OCI-LY1 (cell line): ENCODE measurements around the gene ZNF354B.

Experiments
- EZH2 ChIP-seq: fragments of 200-600 bp; sonication (generic), shearing (Covaris generic); IDR thresholded peaks from 2 replicates; pipeline ENCODE4 v1.8.0; 2017; ENCODE audit warnings: borderline replicate concordance, mixed run types, mild to moderate bottlenecking, antibody characterized with exemption, low read length, moderate library complexity, mixed read lengths
- TF ChIP-seq, protein P1 (sequence below): fragments of 200-600 bp; sonication (generic), shearing (Covaris generic); IDR thresholded peaks from 2 replicates; pipeline ENCODE4 v1.5.1; 2017; ENCODE audit warnings: mild to moderate bottlenecking, antibody characterized with exemption, low read length, moderate library complexity, mixed read lengths

DNA sequence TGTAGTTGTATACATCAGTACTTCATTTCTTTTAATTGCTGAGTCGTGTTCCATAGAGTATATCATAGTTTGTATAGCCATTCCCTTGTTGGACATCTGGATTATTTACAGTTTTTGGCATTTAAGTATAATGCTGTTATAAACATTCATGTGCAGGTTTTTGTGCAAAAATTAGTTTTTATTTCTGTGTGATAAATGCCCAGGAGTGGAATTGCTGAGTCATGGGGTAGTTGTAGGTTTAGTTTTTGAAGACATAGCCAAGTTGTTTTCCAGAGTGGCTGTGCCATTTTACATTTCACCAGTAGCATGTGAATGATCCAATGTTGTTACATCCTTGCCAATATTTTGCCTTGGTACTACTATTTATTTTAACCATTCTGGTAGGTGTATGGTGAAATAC lies 12.5 kb downstream of the ZNF354B start:
- TF ChIP-seq, protein P1, sequence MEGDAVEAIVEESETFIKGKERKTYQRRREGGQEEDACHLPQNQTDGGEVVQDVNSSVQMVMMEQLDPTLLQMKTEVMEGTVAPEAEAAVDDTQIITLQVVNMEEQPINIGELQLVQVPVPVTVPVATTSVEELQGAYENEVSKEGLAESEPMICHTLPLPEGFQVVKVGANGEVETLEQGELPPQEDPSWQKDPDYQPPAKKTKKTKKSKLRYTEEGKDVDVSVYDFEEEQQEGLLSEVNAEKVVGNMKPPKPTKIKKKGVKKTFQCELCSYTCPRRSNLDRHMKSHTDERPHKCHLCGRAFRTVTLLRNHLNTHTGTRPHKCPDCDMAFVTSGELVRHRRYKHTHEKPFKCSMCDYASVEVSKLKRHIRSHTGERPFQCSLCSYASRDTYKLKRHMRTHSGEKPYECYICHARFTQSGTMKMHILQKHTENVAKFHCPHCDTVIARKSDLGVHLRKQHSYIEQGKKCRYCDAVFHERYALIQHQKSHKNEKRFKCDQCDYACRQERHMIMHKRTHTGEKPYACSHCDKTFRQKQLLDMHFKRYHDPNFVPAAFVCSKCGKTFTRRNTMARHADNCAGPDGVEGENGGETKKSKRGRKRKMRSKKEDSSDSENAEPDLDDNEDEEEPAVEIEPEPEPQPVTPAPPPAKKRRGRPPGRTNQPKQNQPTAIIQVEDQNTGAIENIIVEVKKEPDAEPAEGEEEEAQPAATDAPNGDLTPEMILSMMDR: no peak
- no peak for TF ChIP-seq EZH2
